H9 (cell line): ENCODE measurements around the gene DOCK2. TPM values are rescaled to one million over a fixed set of nuclear protein-coding genes. Genes with fewer than 3 reads are reported as not detected.

Experiments
- DNase-seq: peaks from one replicate; pipeline ENCODE4 v3.0.0-alpha.2; 2017
- H2AFZ ChIP-seq: one replicate; pipeline ENCODE4 v1.6.1; 2013; ENCODE audit warnings: mild to moderate bottlenecking, low read length, control low read depth, moderate library complexity
- H2AK5ac ChIP-seq: 2 replicates; pipeline ENCODE4 v1.6.1; 2013; ENCODE audit warnings: low read length, control low read depth, mixed read lengths; ENCODE audit not compliant: insufficient read length
- H2BK120ac ChIP-seq: one replicate; pipeline ENCODE4 v1.6.1; 2013; ENCODE audit warnings: low read depth, mild to moderate bottlenecking, low read length, control low read depth, inconsistent platforms; ENCODE audit not compliant: poor library complexity, severe bottlenecking
- H2BK12ac ChIP-seq: 2 replicates; pipeline ENCODE4 v1.6.1; 2013; ENCODE audit warnings: low read length, control low read depth, mixed read lengths, low read depth; ENCODE audit not compliant: insufficient read length
- H2BK15ac ChIP-seq: 2 replicates; pipeline ENCODE4 v1.6.1; 2013; ENCODE audit warnings: low read depth, low read length, control low read depth
- H2BK20ac ChIP-seq: one replicate; pipeline ENCODE4 v1.6.1; 2013; ENCODE audit warnings: low read depth, mild to moderate bottlenecking, low read length, control low read depth, inconsistent platforms; ENCODE audit not compliant: poor library complexity, severe bottlenecking
- H2BK5ac ChIP-seq: 2 replicates; pipeline ENCODE4 v1.6.1; 2013; ENCODE audit warnings: low read length, control low read depth, mixed read lengths; ENCODE audit not compliant: insufficient read length
- H3K14ac ChIP-seq: 2 replicates; pipeline ENCODE4 v1.6.1; 2013; ENCODE audit warnings: low read length, control low read depth; ENCODE audit not compliant: insufficient read depth
- H3K18ac ChIP-seq: 2 replicates; pipeline ENCODE4 v1.6.1; 2013; ENCODE audit warnings: low read depth, mild to moderate bottlenecking, mixed read lengths, low read length, control low read depth; ENCODE audit not compliant: insufficient read length
- H3K23ac ChIP-seq: 2 replicates; pipeline ENCODE4 v1.6.1; 2013; ENCODE audit warnings: low read length, control low read depth, mixed read lengths, low read depth; ENCODE audit not compliant: insufficient read length
- H3K23me2 ChIP-seq: 2 replicates; pipeline ENCODE4 v1.6.1; 2013; ENCODE audit warnings: low read depth, mild to moderate bottlenecking, mixed read lengths, low read length, control low read depth; ENCODE audit not compliant: insufficient read length, poor library complexity, severe bottlenecking
- H3K27ac ChIP-seq: 2 replicates; pipeline ENCODE4 v1.5.1; 2013; ENCODE audit warnings: low read length, control low read depth, mixed read lengths, low read depth; ENCODE audit not compliant: insufficient read length
- H3K27me3 ChIP-seq: 2 replicates; pipeline ENCODE4 v1.6.1; 2013; ENCODE audit warnings: low read length, control low read depth, inconsistent platforms; ENCODE audit not compliant: insufficient read depth
- H3K4ac ChIP-seq: 2 replicates; pipeline ENCODE4 v1.6.1; 2013; ENCODE audit warnings: low read depth, mild to moderate bottlenecking, control low read depth, inconsistent platforms, low read length, moderate library complexity
- H3K4me1 ChIP-seq: 2 replicates; pipeline ENCODE4 v1.6.1; 2013; ENCODE audit warnings: low read length, control low read depth, inconsistent platforms; ENCODE audit not compliant: insufficient read depth
- H3K4me2 ChIP-seq: 2 replicates; pipeline ENCODE4 v1.6.1; 2013; ENCODE audit warnings: low read length, control low read depth, mixed read lengths; ENCODE audit not compliant: insufficient read length, insufficient read depth
- H3K56ac ChIP-seq: 2 replicates; pipeline ENCODE4 v1.6.1; 2013; ENCODE audit warnings: low read depth, mild to moderate bottlenecking, mixed read lengths, low read length, control low read depth; ENCODE audit not compliant: insufficient read length
- H3K79me1 ChIP-seq: 2 replicates; pipeline ENCODE4 v1.6.1; 2013; ENCODE audit warnings: low read depth, mild to moderate bottlenecking, moderate library complexity, low read length, control low read depth, inconsistent platforms; ENCODE audit not compliant: insufficient read depth, poor library complexity, severe bottlenecking
- H3K79me2 ChIP-seq: 2 replicates; pipeline ENCODE4 v1.6.1; 2013; ENCODE audit warnings: low read length, control low read depth, inconsistent platforms; ENCODE audit not compliant: insufficient read depth
- H3K9ac ChIP-seq: 2 replicates; pipeline ENCODE4 v1.6.1; 2013; ENCODE audit warnings: low read length, control low read depth, mixed read lengths; ENCODE audit not compliant: insufficient read length; ENCODE audit errors: extremely low read depth
- H3K9me3 ChIP-seq: one replicate; pipeline ENCODE4 v1.6.1; 2013; ENCODE audit warnings: low read depth, low read length, inconsistent platforms; ENCODE audit not compliant: control insufficient read depth
- H3T11ph ChIP-seq: one replicate; pipeline ENCODE4 v1.6.1; 2013; ENCODE audit warnings: mild to moderate bottlenecking, low read length, control low read depth, inconsistent platforms
- H4K20me1 ChIP-seq: one replicate; pipeline ENCODE4 v1.6.1; 2013; ENCODE audit not compliant: control insufficient read depth, insufficient read length, insufficient read depth
- H4K5ac ChIP-seq: 2 replicates; pipeline ENCODE4 v1.6.1; 2013; ENCODE audit warnings: low read depth, mild to moderate bottlenecking, mixed read lengths, low read length, control low read depth; ENCODE audit not compliant: insufficient read length
- H4K8ac ChIP-seq: replicated peaks from 2 replicates; pipeline ENCODE4 v1.6.1; 2013; ENCODE audit warnings: low read length, control low read depth, mixed read lengths, low read depth; ENCODE audit not compliant: insufficient read length
- H4K91ac ChIP-seq: 2 replicates; pipeline ENCODE4 v1.6.1; 2013; ENCODE audit warnings: low read depth, mild to moderate bottlenecking, moderate library complexity, mixed read lengths, low read length, control low read depth; ENCODE audit not compliant: insufficient read length
- H3K27ac Mint-ChIP-seq, 3 experiments: 2 replicates in 2 of 3; 3 replicates in 1 of 3; pipeline ENCODE4 v1.8.0; 2020 to 2021; ENCODE audit warnings: mixed read lengths in 3 of 3, mild to moderate bottlenecking in 1 of 3, moderate library complexity in 1 of 3
- H3K27me3 Mint-ChIP-seq: 2 replicates; pipeline ENCODE4 v1.8.0; 2021; ENCODE audit warnings: low read depth, mild to moderate bottlenecking, moderate library complexity, mixed read lengths
- H3K36me3 Mint-ChIP-seq, 3 experiments: 2 replicates in 2 of 3; 3 replicates in 1 of 3; pipeline ENCODE4 v1.8.0; 2020 to 2021; ENCODE audit warnings: low read depth in 3 of 3, mixed read lengths in 3 of 3; ENCODE audit not compliant: insufficient read depth in 1 of 3
- H3K4me1 Mint-ChIP-seq, 2 experiments: 2 replicates each; pipeline ENCODE4 v1.8.0; 2020; ENCODE audit warnings: mixed read lengths in 2 of 2
- H3K4me3 Mint-ChIP-seq, 2 experiments: 2 replicates in 1 of 2; 3 replicates in 1 of 2; pipeline ENCODE4 v1.8.0; 2020 to 2021; ENCODE audit warnings: mild to moderate bottlenecking in 2 of 2, mixed read lengths in 2 of 2, moderate library complexity in 1 of 2
- H3K9me3 Mint-ChIP-seq, 2 experiments: 2 replicates in 1 of 2; 3 replicates in 1 of 2; pipeline ENCODE4 v1.8.0; 2020; ENCODE audit warnings: mild to moderate bottlenecking in 2 of 2, mixed read lengths in 2 of 2, moderate library complexity in 1 of 2
- CTCF ChIP-seq: fragments of 200-600 bp; sonication (generic); conservative IDR thresholded peaks from 3 replicates; pipeline ENCODE4 v1.8.0; 2021; ENCODE audit warnings: antibody characterized with exemption, mild to moderate bottlenecking
- WGBS: extraction: QIAGEN DNeasy Blood & Tissue Kit; methylation state at CpG from one replicate; pipeline ENCODE4 v1.1.7; 2013; ENCODE audit warnings: missing lambda C conversion rate, low lambda C conversion rate, mixed read lengths; ENCODE audit not compliant: insufficient read length; ENCODE audit errors: extremely low coverage; 5-methylcytosine and 5-hydroxymethylcytosine counted together
- total RNA-seq: library from RNA; stranded (reverse); gene quantifications from 2 replicates; pipeline ENCODE4 v1.2.1, GENCODE V29; 2021

Gene DOCK2
- total RNA-seq, 1 experiment from 2014 or later = 7.8 TPM

DNA sequence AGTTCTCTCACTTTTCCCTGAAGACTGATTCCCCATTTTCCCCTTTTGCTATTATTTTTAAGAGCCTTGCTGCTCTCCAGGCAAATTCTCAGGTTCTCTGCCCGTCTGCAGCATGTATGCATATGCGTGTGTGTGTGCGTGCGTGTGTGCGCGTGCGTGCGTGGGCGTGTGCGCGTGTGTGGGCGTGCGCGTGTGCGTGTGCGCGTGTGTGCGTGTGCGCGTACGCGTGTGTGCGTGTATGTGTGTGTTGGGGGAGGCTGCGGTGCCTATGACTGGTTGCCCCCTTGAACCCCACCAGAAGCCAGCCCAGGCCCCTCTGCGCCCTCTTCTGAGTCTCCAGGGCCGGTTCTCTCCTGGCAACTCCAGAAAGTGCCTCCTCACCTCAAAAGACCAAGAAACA, 467.6 kb downstream of the DOCK2 start:
- Histone ChIP-seq H3K18ac (no peak overlapping the region), H3K4me2 (no peak overlapping the region), H3K14ac (no peak overlapping the region), H3K23me2 (no peaks in the 10 kb centered on the region), H2BK12ac (no peak overlapping the region), H3K56ac (no peak overlapping the region), H4K8ac (no peak overlapping the region), H4K5ac (no peak overlapping the region), H3K27ac (no peak overlapping the region), H3K9me3 (no peaks in the 10 kb centered on the region), H3K23ac (no peak overlapping the region), H3K79me2 (no peaks in the 10 kb centered on the region), H3K4me1 (no peaks in the 10 kb centered on the region), H3T11ph (no peak overlapping the region), H2BK120ac (no peak overlapping the region), H3K79me1 (no peaks in the 10 kb centered on the region), H3K9ac (no peak overlapping the region), H4K20me1 (no peaks in the 10 kb centered on the region), H2BK5ac (no peak overlapping the region), H2AFZ (no peak overlapping the region), H2AK5ac (no peak overlapping the region), H3K27me3 (no peaks in the 10 kb centered on the region; the same call in 1 of the 2 replicates), H2BK15ac (no peak overlapping the region), H4K91ac (no peak overlapping the region), H2BK20ac (no peak overlapping the region), H3K4ac (no peak overlapping the region)
- no peak for TF ChIP-seq CTCF
- DNase-seq = peak; percentile 15
- WGBS = no CpG with 5 or more reads among the region's 26 CpGs
- no peak overlapping the region for H3K27ac Mint-ChIP-seq
- no peaks in the 10 kb centered on the region for H3K9me3 Mint-ChIP-seq
- H3K4me1 Mint-ChIP-seq = peaks cover 12 to 17% of the 10 kb centered on the region in 2 experiments
- H3K36me3 Mint-ChIP-seq = no peaks in the 10 kb centered on the region; a peak in 1 of 7 replicates
- peaks cover 69% of the 10 kb centered on the region for H3K27me3 Mint-ChIP-seq
- no peak overlapping the region for H3K4me3 Mint-ChIP-seq
